HG03565 (cell line): Measurements from ENCODE around the gene VARS1.

Experiments
- ATAC-seq: cut with Tn5 transposase; IDR thresholded peaks from one replicate; pipeline ENCODE4 v1.9.1; 2021; ENCODE audit warnings: mild to moderate bottlenecking, moderate library complexity; ENCODE audit not compliant: unreplicated experiment

Gene VARS1

DNA sequence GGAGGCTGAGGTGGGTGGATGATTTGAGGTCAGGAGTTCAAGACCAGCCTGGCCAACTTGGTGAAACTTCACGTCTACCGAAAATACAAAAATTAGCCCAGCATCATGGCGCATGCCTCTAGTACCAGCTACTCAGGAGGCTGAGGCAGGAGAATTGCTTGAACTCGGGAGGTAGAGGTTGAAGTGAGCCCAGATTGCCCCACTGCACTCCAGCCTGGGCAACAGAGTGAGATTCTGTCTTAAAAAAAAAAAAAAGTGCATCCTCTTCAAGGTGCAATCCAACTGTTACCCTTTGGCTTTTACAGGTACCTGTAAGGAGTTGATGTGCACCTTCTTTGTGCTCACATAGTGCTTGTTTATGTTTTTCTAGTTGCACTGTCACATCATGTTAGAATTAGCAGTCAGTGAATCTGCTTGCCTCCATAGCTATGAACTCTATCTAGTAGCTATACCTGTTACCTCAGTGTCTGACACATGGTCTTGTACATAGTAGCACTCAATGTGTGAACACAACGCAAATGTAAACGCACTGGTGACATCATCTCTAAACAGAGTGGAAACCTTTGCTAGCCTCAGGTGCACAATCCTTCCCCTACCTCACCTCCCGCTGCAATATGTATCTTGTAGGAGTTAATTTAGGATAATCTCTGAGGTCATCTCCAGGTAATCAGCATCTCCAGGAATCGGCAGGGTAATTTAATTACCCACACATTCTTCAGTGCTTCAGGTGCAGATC lies 46.1 kb downstream of the VARS1 start:
- ATAC-seq = no peak
